SU-DHL-6 (cell line): ENCODE data around the gene KRTAP10-12.

Experiments used
- H2AFZ ChIP-seq: fragments of 200-600 bp; sonication (generic); 2 replicates; pipeline ENCODE4 v1.6.1; 2014; ENCODE audit warnings: low read depth, mild to moderate bottlenecking, moderate library complexity, mixed read lengths, antibody characterized with exemption, low read length; ENCODE audit not compliant: severe bottlenecking
- H3F3A ChIP-seq: fragments of 200-600 bp; shearing (Covaris generic); 2 replicates; pipeline ENCODE4 v1.6.0; 2016; ENCODE audit warnings: antibody characterized with exemption, mild to moderate bottlenecking; ENCODE audit not compliant: insufficient read depth
- H3K27ac ChIP-seq: fragments of 200-600 bp; sonication (generic); 2 replicates; pipeline ENCODE4 v1.5.1; 2016; ENCODE audit warnings: low read depth, mild to moderate bottlenecking, low read length, moderate library complexity, mixed read lengths
- H3K27me3 ChIP-seq: fragments of 200-600 bp; sonication (generic), shearing (Covaris generic); 2 replicates; pipeline ENCODE4 v1.6.0; 2014; ENCODE audit warnings: mild to moderate bottlenecking, low read length
- H3K36me3 ChIP-seq: fragments of 200-600 bp; sonication (generic); 2 replicates; pipeline ENCODE4 v1.6.1; 2014; ENCODE audit warnings: mild to moderate bottlenecking, low read length, mixed read lengths
- H3K4me2 ChIP-seq: fragments of 300-600, 200-600 bp; shearing (Covaris generic), sonication (generic); 2 replicates; pipeline ENCODE4 v1.6.0; 2014; ENCODE audit warnings: low read length, low read depth, mild to moderate bottlenecking; ENCODE audit not compliant: poor library complexity, severe bottlenecking
- H3K4me3 ChIP-seq: fragments of 200-600 bp; sonication (generic); 2 replicates; pipeline ENCODE4 v1.5.1; 2014; ENCODE audit warnings: antibody characterized with exemption, low read length, mild to moderate bottlenecking, mixed read lengths; ENCODE audit not compliant: insufficient read depth, poor library complexity, severe bottlenecking
- H3K79me2 ChIP-seq: fragments of 200-600 bp; sonication (generic); 2 replicates; pipeline ENCODE4 v1.6.1; 2014; ENCODE audit warnings: mild to moderate bottlenecking, low read length, moderate library complexity; ENCODE audit not compliant: insufficient read depth
- H3K9ac ChIP-seq: fragments of 200-600 bp; sonication (generic); 2 replicates; pipeline ENCODE4 v1.7.0; 2014; ENCODE audit warnings: mild to moderate bottlenecking, low read length
- H3K9me2 ChIP-seq: fragments of 200-600 bp; sonication (generic); replicated peaks from 2 replicates; pipeline ENCODE4 v1.6.1; 2014; ENCODE audit warnings: low read length; ENCODE audit not compliant: insufficient read depth
- H3K9me3 ChIP-seq: fragments of 200-600 bp; sonication (generic); 2 replicates; pipeline ENCODE4 v1.6.1; 2014; ENCODE audit warnings: low read length, mixed read lengths; ENCODE audit not compliant: insufficient read depth
- H4K20me1 ChIP-seq: fragments of 200-600 bp; sonication (generic); 2 replicates; pipeline ENCODE4 v1.6.1; 2014; ENCODE audit warnings: low read depth, mild to moderate bottlenecking, antibody characterized with exemption, low read length, moderate library complexity, mixed read lengths
- EZH2phosphoT487 ChIP-seq: fragments of 200-600 bp; sonication (generic), shearing (Covaris generic); conservative IDR thresholded peaks from 2 replicates; pipeline ENCODE4 v1.6.1; 2018; ENCODE audit warnings: mild to moderate bottlenecking, antibody characterized with exemption, low read length, moderate library complexity, mixed read lengths
- TF ChIP-seq, protein P1 (sequence below): fragments of 200-600 bp; sonication (generic); IDR thresholded peaks from one replicate; pipeline ENCODE4 v1.5.1; 2017; ENCODE audit warnings: antibody characterized with exemption, mild to moderate bottlenecking, low read length, moderate library complexity; ENCODE audit not compliant: insufficient read depth, poor library complexity, severe bottlenecking

Gene KRTAP10-12

DNA sequence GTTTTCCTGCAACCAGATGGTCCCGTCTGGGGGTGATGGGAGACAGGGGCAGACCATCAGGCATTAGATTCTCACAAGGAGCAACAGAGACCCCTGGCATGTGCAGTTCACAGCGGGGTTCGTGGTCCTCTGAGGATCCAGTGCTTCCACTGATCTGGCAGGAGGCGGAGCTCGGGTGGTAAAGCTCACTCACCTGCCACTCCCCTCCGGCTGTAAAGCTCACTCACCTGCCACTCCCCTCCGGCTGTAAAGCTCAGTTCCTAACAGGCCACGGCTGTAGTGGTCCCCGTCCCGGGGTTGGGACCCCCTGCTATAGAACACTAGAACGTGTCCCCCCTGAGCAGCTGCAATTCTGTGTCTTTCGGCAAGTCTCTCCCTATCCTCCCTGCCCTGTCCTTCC, 4.6 kb downstream of the KRTAP10-12 start:
- Histone ChIP-seq H3K4me2 (no peak overlapping the region), H3F3A (no peaks in the 10 kb centered on the region), H2AFZ (no peak overlapping the region), H3K9ac (no peak overlapping the region), H3K27ac (no peak overlapping the region), H3K9me3 (no peaks in the 10 kb centered on the region), H3K36me3 (no peaks in the 10 kb centered on the region), H3K4me3 (no peak overlapping the region), H3K9me2 (no peaks in the 10 kb centered on the region), H4K20me1 (no peaks in the 10 kb centered on the region), H3K27me3 (no peaks in the 10 kb centered on the region), H3K79me2 (no peaks in the 10 kb centered on the region)
- TF ChIP-seq, protein P1, sequence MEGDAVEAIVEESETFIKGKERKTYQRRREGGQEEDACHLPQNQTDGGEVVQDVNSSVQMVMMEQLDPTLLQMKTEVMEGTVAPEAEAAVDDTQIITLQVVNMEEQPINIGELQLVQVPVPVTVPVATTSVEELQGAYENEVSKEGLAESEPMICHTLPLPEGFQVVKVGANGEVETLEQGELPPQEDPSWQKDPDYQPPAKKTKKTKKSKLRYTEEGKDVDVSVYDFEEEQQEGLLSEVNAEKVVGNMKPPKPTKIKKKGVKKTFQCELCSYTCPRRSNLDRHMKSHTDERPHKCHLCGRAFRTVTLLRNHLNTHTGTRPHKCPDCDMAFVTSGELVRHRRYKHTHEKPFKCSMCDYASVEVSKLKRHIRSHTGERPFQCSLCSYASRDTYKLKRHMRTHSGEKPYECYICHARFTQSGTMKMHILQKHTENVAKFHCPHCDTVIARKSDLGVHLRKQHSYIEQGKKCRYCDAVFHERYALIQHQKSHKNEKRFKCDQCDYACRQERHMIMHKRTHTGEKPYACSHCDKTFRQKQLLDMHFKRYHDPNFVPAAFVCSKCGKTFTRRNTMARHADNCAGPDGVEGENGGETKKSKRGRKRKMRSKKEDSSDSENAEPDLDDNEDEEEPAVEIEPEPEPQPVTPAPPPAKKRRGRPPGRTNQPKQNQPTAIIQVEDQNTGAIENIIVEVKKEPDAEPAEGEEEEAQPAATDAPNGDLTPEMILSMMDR, result no peak
- no peak for TF ChIP-seq EZH2phosphoT487

DNA sequence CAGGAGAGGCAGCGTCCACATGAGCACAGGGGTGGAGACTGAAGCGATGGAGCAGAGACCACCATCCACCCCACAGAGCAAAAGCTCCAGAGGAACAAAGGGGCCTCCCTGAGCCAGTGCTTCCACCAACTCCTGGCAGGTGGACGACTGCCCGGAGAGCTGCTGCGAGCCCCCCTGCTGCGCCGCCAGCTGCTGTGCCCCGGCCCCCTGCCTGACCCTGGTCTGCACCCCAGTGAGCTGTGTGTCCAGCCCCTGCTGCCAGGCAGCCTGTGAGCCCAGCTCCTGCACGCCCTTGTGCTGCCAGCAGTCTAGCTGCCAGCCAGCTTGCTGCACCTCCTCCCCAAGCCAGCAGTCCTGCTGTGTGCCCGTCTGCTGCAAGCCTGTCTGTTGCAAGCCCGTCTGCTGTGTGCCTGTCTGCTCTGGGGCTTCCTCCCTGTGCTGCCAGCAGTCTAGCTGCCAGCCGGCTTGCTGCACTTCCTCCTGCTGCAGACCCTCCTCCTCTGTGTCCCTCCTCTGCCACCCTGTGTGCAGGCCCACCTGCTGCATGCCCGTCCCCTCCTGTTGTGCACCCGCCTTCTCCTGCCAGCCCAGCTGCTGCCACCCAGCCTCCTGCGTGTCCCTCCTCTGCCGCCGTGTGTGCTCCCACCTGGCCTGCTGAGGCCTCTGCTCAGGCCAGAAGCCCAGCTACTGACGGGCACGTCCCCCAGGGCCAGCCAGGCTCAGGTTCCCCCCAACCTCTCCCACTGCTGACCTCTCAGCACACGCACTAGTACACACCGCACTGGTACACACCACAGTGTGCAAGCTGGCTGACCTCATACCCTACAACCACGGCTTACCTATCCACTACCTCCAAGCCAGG, 5.4 kb downstream of the KRTAP10-12 start:
- Histone ChIP-seq H2AFZ (no peak overlapping the region), H3K27ac (no peak overlapping the region), H3K9me2 (no peaks in the 10 kb centered on the region), H3K4me2 (no peak overlapping the region), H3K36me3 (no peaks in the 10 kb centered on the region), H3K9me3 (no peaks in the 10 kb centered on the region), H3F3A (no peaks in the 10 kb centered on the region), H3K4me3 (no peak overlapping the region), H3K79me2 (no peaks in the 10 kb centered on the region), H3K27me3 (no peaks in the 10 kb centered on the region), H3K9ac (no peak overlapping the region), H4K20me1 (no peaks in the 10 kb centered on the region)
- TF ChIP-seq, protein P1, result no peak
- TF ChIP-seq EZH2phosphoT487, result no peak

DNA sequence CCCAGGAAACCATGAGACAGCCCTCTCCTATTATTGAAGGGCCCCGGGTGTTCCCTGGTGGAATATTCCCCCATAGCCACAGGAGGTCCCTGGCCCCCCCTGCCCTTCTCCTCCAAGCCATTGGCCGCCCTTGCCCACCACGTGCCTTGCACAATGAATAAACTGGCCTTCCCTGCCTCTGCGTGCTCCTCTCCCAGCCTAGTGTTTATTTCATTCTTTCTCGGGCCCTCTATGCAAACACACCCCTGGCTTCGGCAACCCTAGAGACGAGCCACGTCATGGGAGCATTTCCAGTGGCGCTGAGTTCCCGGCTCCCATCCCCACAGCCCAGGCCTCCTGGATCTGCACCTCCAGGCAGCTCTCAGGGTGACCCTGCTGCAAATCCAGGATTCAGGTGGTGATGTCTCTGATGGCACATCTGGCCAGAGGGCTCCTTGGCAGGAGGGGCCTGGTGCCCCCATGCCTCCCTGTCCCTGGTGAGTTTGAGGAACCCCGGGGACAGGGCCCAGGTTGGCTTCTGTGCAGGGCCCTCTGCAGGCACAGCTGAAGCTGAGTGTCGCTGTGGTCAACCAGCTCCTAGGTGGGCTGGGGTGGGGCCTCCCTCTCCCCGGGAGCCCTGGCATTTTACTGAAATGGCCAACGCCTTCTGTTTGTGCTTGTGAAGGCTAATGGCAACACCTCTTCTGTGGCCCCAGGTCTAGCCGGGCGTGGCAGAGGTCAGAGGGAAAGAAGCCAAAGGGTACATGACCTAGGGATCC, 6.2 kb downstream of the KRTAP10-12 start:
- no peaks in the 10 kb centered on the region for H3F3A ChIP-seq
- H2AFZ ChIP-seq, result no peak overlapping the region
- H3K4me2 ChIP-seq, result no peak overlapping the region
- H3K4me3 ChIP-seq, result no peak overlapping the region
- no peaks in the 10 kb centered on the region for H3K36me3 ChIP-seq
- no peaks in the 10 kb centered on the region for H3K27me3 ChIP-seq
- H3K79me2 ChIP-seq, result no peaks in the 10 kb centered on the region
- no peaks in the 10 kb centered on the region for H3K9me2 ChIP-seq
- H3K27ac ChIP-seq, result no peak overlapping the region
- no peaks in the 10 kb centered on the region for H4K20me1 ChIP-seq
- no peak overlapping the region for H3K9ac ChIP-seq
- TF ChIP-seq, protein P1, result no peak
- TF ChIP-seq EZH2phosphoT487, result no peak
- H3K9me3 ChIP-seq, result no peaks in the 10 kb centered on the region
